ACHN (cell line): ENCODE data around the gene COL5A3.

ENCODE experiments used
- DNase-seq: peaks from one replicate; pipeline ENCODE4 v3.0.0-alpha.2; 2015
- in situ Hi-C: cut with HindIII; loops from 2 replicates; pipeline ENCODE4 v1.10.0; 2017; ENCODE audit warnings: low sequenced_read_pairs, low pct_ligation_motif_present, low pct_unique_long_range_greater_than_20kb

COL5A3 gene

GRCh38 chr19:9917321-9917720 lies 93.0 kb downstream of the COL5A3 start:
- in situ Hi-C loops = no loop called here
- DNase-seq = peak; percentile 37

- DNase-seq = no peak
- in situ Hi-C loops = no loop called here
These were observed 93.6 kb downstream of the COL5A3 start for GRCh38 chr19:9916719-9917118.

GRCh38 chr19:9914315-9915207 lies 95.7 kb downstream of the COL5A3 start:
- in situ Hi-C loops = no loop called here
- DNase-seq = peak; percentile 83

- DNase-seq = no peak
These were observed 96.3 kb downstream of the COL5A3 start for GRCh38 chr19:9914001-9914314.

GRCh38 chr19:9913237-9914000 lies 96.9 kb downstream of the COL5A3 start:
- in situ Hi-C loops = no loop called here
- DNase-seq = peak; percentile 14

More at GRCh38 chr19:9914001-9914314, 96.3 kb downstream of the COL5A3 start:
- in situ Hi-C loops = no loop called here

GRCh38 chr19:9912551-9913236 lies 97.6 kb downstream of the COL5A3 start:
- no peak for DNase-seq
- in situ Hi-C loops = no loop called here

- in situ Hi-C loops = no loop called here
These were observed 98.6 kb downstream of the COL5A3 start for GRCh38 chr19:9911524-9912185.

GRCh38 chr19:9910625-9911024 lies 99.7 kb downstream of the COL5A3 start:
- in situ Hi-C loops = no loop called here
- DNase-seq = no peak

More at GRCh38 chr19:9911524-9912185, 98.6 kb downstream of the COL5A3 start:
- DNase-seq = no peak
